ENCODE measurements around the gene NPLOC4. TPM values are rescaled to one million over a fixed set of nuclear protein-coding genes. Genes with fewer than 3 reads are reported as not detected.

NPLOC4 gene
- total and polyA plus RNA-seq, 9 of the 15 experiments (the other 6 are each of a cell fraction or from before 2014, with no cell fraction given), result 1.5 to 116 (median 64.5) TPM

GRCh38 chr17:81665205-81666091 lies 28.5 kb upstream of the NPLOC4 start (continued):
- TF ChIP-seq FOXO4 (CRISPR knock-in tag; IDR thresholded peaks at IDR 0.05), result 0 out of 2 replicates have a peak, but pooled peaks have one; percentile 54
- TF ChIP-seq ARID3A (IDR thresholded peaks at IDR 0.05; ENCODE audit: borderline replicate concordance, low read depth, low read length), result no peak
- TF ChIP-seq HMGN3 (IDR thresholded peaks at IDR 0.05; ENCODE audit: borderline replicate concordance, extremely low read depth, insufficient read length, low read depth, low read length), result peak; percentile 62
- TF ChIP-seq HSF4 (CRISPR knock-in tag; IDR thresholded peaks at IDR 0.05; ENCODE audit: borderline replicate concordance), result peak; percentile 62; the same call in 1 of the 2 replicates
- TF ChIP-seq NFXL1 (CRISPR knock-in tag; IDR thresholded peaks at IDR 0.05), result peak; percentile 80; the same call in 1 of the 2 replicates
- no peak for TF ChIP-seq FOSL1 (tag; conservative IDR thresholded peaks at IDR 0.05)
- 0 out of 2 replicates have a peak, but pooled peaks have one; percentile 13 for TF ChIP-seq HIVEP1 (CRISPR knock-in tag; IDR thresholded peaks at IDR 0.05)
- TF ChIP-seq ZNF184 (CRISPR knock-in tag; IDR thresholded peaks at IDR 0.05), result no peak
- peak; percentile 66; the same call in 1 of the 2 replicates for TF ChIP-seq CXXC5 (CRISPR knock-in tag; IDR thresholded peaks at IDR 0.05)
- TF ChIP-seq ZNF512 (tag; IDR thresholded peaks at IDR 0.05), result no peak
- TF ChIP-seq MYBL2 (IDR thresholded peaks at IDR 0.05; ENCODE audit: low read depth), result no peak
- TF ChIP-seq MYBL2 (CRISPR knock-in tag; IDR thresholded peaks at IDR 0.05; ENCODE audit: borderline replicate concordance), result no peak
- no peak for TF ChIP-seq ZNF280B (CRISPR knock-in tag; IDR thresholded peaks at IDR 0.05)

All from K562 (cell line).